Measurements from ENCODE around the gene REXO1. TPM values are rescaled to one million over a fixed set of nuclear protein-coding genes. Genes with fewer than 3 reads are reported as not detected.

Gene REXO1
- total RNA-seq, 1 experiment from 2014 or later = 25.8 TPM

GRCh38 chr19:1860042-1860775 lies 11.9 kb upstream of the REXO1 start:
- Histone ChIP-seq H2AFZ (no peak overlapping the region), H3K36me3 (ENCODE audit: low read depth) (no peaks in the 10 kb centered on the region), H3K79me2 (ENCODE audit: low read depth) (peaks cover 67% of the 10 kb centered on the region), H3K27me3 (ENCODE audit: insufficient read depth, low read depth) (no peaks in the 10 kb centered on the region), H3F3A (ENCODE audit: insufficient read depth, low read depth) (peaks cover 8% of the 10 kb centered on the region; the same call in 1 of the 2 replicates), H3K4me2 (peak overlapping the region; percentile 93), H3K9me3 (ENCODE audit: insufficient read depth, low read depth) (no peaks in the 10 kb centered on the region), H4K20me1 (ENCODE audit: insufficient read depth) (peaks cover 46% of the 10 kb centered on the region), H3K4me1 (replicated peaks; ENCODE audit: insufficient read depth) (peaks cover 17% of the 10 kb centered on the region), H3K9me2 (ENCODE audit: insufficient read depth) (no peaks in the 10 kb centered on the region), H3K27ac (no peak overlapping the region), H3K4me3 (peak overlapping the region; percentile 81)
- no TSS peak for BruUV-seq (replicated peaks)
- CTCF ChIA-PET = no interaction called here
- intact Hi-C loops (cut with micrococcal nuclease; ENCODE audit: unreplicated experiment) = no loop called here
- POLR2A ChIA-PET (ENCODE audit: unreplicated experiment) = no interaction called here
- DNase-seq = peak in 1 of 2 experiments; percentile 36
- TF ChIP-seq, protein P1, sequence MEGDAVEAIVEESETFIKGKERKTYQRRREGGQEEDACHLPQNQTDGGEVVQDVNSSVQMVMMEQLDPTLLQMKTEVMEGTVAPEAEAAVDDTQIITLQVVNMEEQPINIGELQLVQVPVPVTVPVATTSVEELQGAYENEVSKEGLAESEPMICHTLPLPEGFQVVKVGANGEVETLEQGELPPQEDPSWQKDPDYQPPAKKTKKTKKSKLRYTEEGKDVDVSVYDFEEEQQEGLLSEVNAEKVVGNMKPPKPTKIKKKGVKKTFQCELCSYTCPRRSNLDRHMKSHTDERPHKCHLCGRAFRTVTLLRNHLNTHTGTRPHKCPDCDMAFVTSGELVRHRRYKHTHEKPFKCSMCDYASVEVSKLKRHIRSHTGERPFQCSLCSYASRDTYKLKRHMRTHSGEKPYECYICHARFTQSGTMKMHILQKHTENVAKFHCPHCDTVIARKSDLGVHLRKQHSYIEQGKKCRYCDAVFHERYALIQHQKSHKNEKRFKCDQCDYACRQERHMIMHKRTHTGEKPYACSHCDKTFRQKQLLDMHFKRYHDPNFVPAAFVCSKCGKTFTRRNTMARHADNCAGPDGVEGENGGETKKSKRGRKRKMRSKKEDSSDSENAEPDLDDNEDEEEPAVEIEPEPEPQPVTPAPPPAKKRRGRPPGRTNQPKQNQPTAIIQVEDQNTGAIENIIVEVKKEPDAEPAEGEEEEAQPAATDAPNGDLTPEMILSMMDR (conservative IDR thresholded peaks at IDR 0.05) = no peak
- TF ChIP-seq EZH2 (IDR thresholded peaks at IDR 0.05; ENCODE audit: low read depth) = no peak

- CTCF ChIA-PET = no interaction called here
- H3K27me3 ChIP-seq (ENCODE audit: insufficient read depth, low read depth) = no peaks in the 10 kb centered on the region
- intact Hi-C loops (cut with micrococcal nuclease; ENCODE audit: unreplicated experiment) = no loop called here
- no peak overlapping the region for H3K4me2 ChIP-seq
- H4K20me1 ChIP-seq (ENCODE audit: insufficient read depth) = peaks cover 53% of the 10 kb centered on the region
- peaks cover 8% of the 10 kb centered on the region; the same call in 1 of the 2 replicates for H3F3A ChIP-seq (ENCODE audit: insufficient read depth, low read depth)
- BruUV-seq (replicated peaks) = no TSS peak
- H3K27ac ChIP-seq = no peak overlapping the region
- no peaks in the 10 kb centered on the region for H3K9me3 ChIP-seq (ENCODE audit: insufficient read depth, low read depth)
- H3K9me2 ChIP-seq (ENCODE audit: insufficient read depth) = no peaks in the 10 kb centered on the region
- DNase-seq = no peak
- H3K79me2 ChIP-seq (ENCODE audit: low read depth) = peaks cover 74% of the 10 kb centered on the region
- peaks cover 20% of the 10 kb centered on the region for H3K4me1 ChIP-seq (replicated peaks; ENCODE audit: insufficient read depth)
- no peaks in the 10 kb centered on the region for H3K36me3 ChIP-seq (ENCODE audit: low read depth)
- no peak overlapping the region for H3K4me3 ChIP-seq
- POLR2A ChIA-PET (ENCODE audit: unreplicated experiment) = interaction anchor here (0.5 kb wide), 1 partner anchor 164 kb away, joined by 22 read pairs; no protein-coding TSS in a partner anchor
- TF ChIP-seq, protein P1 (conservative IDR thresholded peaks at IDR 0.05) = no peak
- TF ChIP-seq EZH2 (IDR thresholded peaks at IDR 0.05; ENCODE audit: low read depth) = no peak
- H2AFZ ChIP-seq = no peak overlapping the region
Measured at GRCh38 chr19:1859331-1859781, 11.1 kb upstream of the REXO1 start.

GRCh38 chr19:1858412-1859081 lies 10.3 kb upstream of the REXO1 start:
- Histone ChIP-seq H3K9me2 (ENCODE audit: insufficient read depth) (no peaks in the 10 kb centered on the region), H3K4me1 (replicated peaks; ENCODE audit: insufficient read depth) (peaks cover 20% of the 10 kb centered on the region), H3K4me2 (no peak overlapping the region), H3K27me3 (ENCODE audit: insufficient read depth, low read depth) (no peaks in the 10 kb centered on the region), H2AFZ (no peak overlapping the region), H3K79me2 (ENCODE audit: low read depth) (peaks cover 76% of the 10 kb centered on the region), H3K27ac (no peak overlapping the region), H3K9me3 (ENCODE audit: insufficient read depth, low read depth) (no peaks in the 10 kb centered on the region), H3K4me3 (no peak overlapping the region), H4K20me1 (ENCODE audit: insufficient read depth) (peaks cover 53% of the 10 kb centered on the region), H3F3A (ENCODE audit: insufficient read depth, low read depth) (peaks cover 8% of the 10 kb centered on the region; the same call in 1 of the 2 replicates), H3K36me3 (ENCODE audit: low read depth) (no peaks in the 10 kb centered on the region)
- TF ChIP-seq, protein P1 (conservative IDR thresholded peaks at IDR 0.05) = no peak
- no peak for TF ChIP-seq EZH2 (IDR thresholded peaks at IDR 0.05; ENCODE audit: low read depth)
- intact Hi-C loops (cut with micrococcal nuclease; ENCODE audit: unreplicated experiment) = no loop called here
- CTCF ChIA-PET = no interaction called here
- BruUV-seq (replicated peaks) = no TSS peak
- POLR2A ChIA-PET (ENCODE audit: unreplicated experiment) = no interaction called here
- DNase-seq = no peak

Measured in PC-9 (cell line).